Measurements from ENCODE around the gene MTCL3.

Gene MTCL3

GRCh38 chr6:127513425-127513824 lies 5.7 kb downstream of the MTCL3 start:
- TF ChIP-seq, protein P1, sequence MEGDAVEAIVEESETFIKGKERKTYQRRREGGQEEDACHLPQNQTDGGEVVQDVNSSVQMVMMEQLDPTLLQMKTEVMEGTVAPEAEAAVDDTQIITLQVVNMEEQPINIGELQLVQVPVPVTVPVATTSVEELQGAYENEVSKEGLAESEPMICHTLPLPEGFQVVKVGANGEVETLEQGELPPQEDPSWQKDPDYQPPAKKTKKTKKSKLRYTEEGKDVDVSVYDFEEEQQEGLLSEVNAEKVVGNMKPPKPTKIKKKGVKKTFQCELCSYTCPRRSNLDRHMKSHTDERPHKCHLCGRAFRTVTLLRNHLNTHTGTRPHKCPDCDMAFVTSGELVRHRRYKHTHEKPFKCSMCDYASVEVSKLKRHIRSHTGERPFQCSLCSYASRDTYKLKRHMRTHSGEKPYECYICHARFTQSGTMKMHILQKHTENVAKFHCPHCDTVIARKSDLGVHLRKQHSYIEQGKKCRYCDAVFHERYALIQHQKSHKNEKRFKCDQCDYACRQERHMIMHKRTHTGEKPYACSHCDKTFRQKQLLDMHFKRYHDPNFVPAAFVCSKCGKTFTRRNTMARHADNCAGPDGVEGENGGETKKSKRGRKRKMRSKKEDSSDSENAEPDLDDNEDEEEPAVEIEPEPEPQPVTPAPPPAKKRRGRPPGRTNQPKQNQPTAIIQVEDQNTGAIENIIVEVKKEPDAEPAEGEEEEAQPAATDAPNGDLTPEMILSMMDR (IDR thresholded peaks at IDR 0.05; ENCODE audit: unreplicated experiment), result no peak
- H3K27ac Mint-ChIP-seq (ENCODE audit: unreplicated experiment), result no peak overlapping the region
- peaks cover 7% of the 10 kb centered on the region for H3K36me3 Mint-ChIP-seq (ENCODE audit: low read depth, unreplicated experiment)
- peaks cover 28% of the 10 kb centered on the region for H3K4me1 Mint-ChIP-seq (ENCODE audit: unreplicated experiment)
- H3K27me3 Mint-ChIP-seq (ENCODE audit: unreplicated experiment), result peaks cover 4% of the 10 kb centered on the region
- no peak overlapping the region for H3K4me3 Mint-ChIP-seq (ENCODE audit: unreplicated experiment)
- no peak for DNase-seq (ENCODE audit: low spot score)
- no peaks in the 10 kb centered on the region for H3K9me3 Mint-ChIP-seq (ENCODE audit: unreplicated experiment)

DNA sequence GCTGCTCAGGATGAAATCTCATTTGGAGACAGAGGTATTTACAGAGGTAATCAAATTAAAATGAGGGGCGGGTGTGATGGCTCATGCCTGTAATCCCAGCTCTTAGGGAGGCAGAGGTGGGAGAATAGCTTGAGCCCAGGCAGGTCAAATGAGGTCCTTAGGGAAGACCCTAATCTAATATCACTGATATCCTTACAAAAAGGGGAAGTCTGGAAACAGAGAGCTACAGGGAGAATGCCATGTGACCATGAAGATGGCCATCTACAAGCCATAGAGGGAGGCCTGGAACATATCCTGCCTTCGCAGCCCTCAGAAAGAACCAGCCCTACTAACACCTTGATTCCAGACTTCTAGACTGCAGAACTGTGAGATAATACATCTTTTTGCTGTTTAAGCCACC lies 8.3 kb downstream of the MTCL3 start:
- TF ChIP-seq, protein P1 (IDR thresholded peaks at IDR 0.05; ENCODE audit: unreplicated experiment), result no peak
- Mint-ChIP-seq H3K9me3 (ENCODE audit: unreplicated experiment) (no peaks in the 10 kb centered on the region), H3K4me1 (ENCODE audit: unreplicated experiment) (peaks cover 14% of the 10 kb centered on the region), H3K36me3 (ENCODE audit: low read depth, unreplicated experiment) (peaks cover 7% of the 10 kb centered on the region), H3K27ac (ENCODE audit: unreplicated experiment) (no peak overlapping the region), H3K4me3 (ENCODE audit: unreplicated experiment) (no peak overlapping the region), H3K27me3 (ENCODE audit: unreplicated experiment) (no peaks in the 10 kb centered on the region)
- no peak for DNase-seq (ENCODE audit: low spot score)

GRCh38 chr6:127506894-127507293 lies 12.2 kb downstream of the MTCL3 start:
- Mint-ChIP-seq H3K36me3 (ENCODE audit: low read depth, unreplicated experiment) (peaks cover 7% of the 10 kb centered on the region), H3K27ac (ENCODE audit: unreplicated experiment) (no peak overlapping the region), H3K4me1 (ENCODE audit: unreplicated experiment) (no peaks in the 10 kb centered on the region), H3K9me3 (ENCODE audit: unreplicated experiment) (no peaks in the 10 kb centered on the region), H3K27me3 (ENCODE audit: unreplicated experiment) (no peaks in the 10 kb centered on the region), H3K4me3 (ENCODE audit: unreplicated experiment) (no peak overlapping the region)
- TF ChIP-seq, protein P1 (IDR thresholded peaks at IDR 0.05; ENCODE audit: unreplicated experiment), result no peak
- DNase-seq (ENCODE audit: low spot score), result no peak

DNA sequence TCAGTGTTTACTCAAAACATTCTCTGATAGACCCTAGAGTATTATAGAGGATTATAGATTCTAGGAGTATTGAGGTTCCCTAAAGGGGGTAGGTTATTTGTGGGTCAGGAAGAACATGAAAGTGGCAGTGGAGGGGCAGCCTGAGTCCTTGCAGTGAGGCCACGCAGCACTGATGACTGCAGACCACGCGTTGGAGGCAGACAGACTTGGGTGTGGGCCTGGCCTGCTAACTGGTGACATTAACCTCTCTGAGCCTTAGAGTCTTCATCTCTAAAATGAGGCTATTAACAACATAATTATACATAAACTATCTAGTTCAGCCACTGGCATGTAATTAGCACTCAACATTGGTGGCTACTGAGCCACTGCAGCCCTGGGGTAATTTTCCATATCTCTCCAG lies 16.1 kb downstream of the MTCL3 start:
- H3K27ac Mint-ChIP-seq (ENCODE audit: unreplicated experiment), result no peak overlapping the region

DNA sequence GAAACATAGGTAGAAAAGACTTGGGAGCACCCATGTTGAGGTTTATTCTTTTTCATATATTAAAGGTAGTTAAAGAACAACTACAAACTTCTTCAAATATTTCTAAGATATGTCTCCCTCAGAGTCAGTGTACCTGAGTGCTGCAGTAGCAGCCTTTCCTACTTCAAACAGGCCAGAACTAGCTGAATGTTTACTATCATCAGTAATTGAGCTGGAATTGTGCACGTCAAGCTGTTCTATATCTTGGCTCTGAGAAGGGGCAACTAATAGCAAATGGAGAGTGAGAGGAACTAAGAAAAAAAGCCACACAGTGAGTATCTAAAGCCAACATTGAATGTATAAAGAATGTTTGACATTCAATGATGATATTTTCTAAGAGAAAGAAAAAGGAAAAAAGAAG lies 21.7 kb downstream of the MTCL3 start:
- Mint-ChIP-seq H3K4me3 (ENCODE audit: unreplicated experiment) (no peak overlapping the region), H3K27ac (ENCODE audit: unreplicated experiment) (no peak overlapping the region)

More for the DNA sequence above, 16.1 kb downstream of the MTCL3 start:
- no peaks in the 10 kb centered on the region for H3K36me3 Mint-ChIP-seq (ENCODE audit: low read depth, unreplicated experiment)
- H3K4me3 Mint-ChIP-seq (ENCODE audit: unreplicated experiment), result no peak overlapping the region
- no peaks in the 10 kb centered on the region for H3K4me1 Mint-ChIP-seq (ENCODE audit: unreplicated experiment)
- no peak for DNase-seq (ENCODE audit: low spot score)
- no peaks in the 10 kb centered on the region for H3K9me3 Mint-ChIP-seq (ENCODE audit: unreplicated experiment)
- H3K27me3 Mint-ChIP-seq (ENCODE audit: unreplicated experiment), result no peaks in the 10 kb centered on the region
- TF ChIP-seq, protein P1 (IDR thresholded peaks at IDR 0.05; ENCODE audit: unreplicated experiment), result no peak

More for the DNA sequence above, 21.7 kb downstream of the MTCL3 start:
- TF ChIP-seq, protein P1 (IDR thresholded peaks at IDR 0.05; ENCODE audit: unreplicated experiment), result no peak
- DNase-seq (ENCODE audit: low spot score), result no peak
- peaks cover 7% of the 10 kb centered on the region for H3K4me1 Mint-ChIP-seq (ENCODE audit: unreplicated experiment)
- H3K9me3 Mint-ChIP-seq (ENCODE audit: unreplicated experiment), result no peaks in the 10 kb centered on the region
- H3K36me3 Mint-ChIP-seq (ENCODE audit: low read depth, unreplicated experiment), result no peaks in the 10 kb centered on the region
- H3K27me3 Mint-ChIP-seq (ENCODE audit: unreplicated experiment), result no peaks in the 10 kb centered on the region
